Measurements from ENCODE around the gene ACOX3.

DNA sequence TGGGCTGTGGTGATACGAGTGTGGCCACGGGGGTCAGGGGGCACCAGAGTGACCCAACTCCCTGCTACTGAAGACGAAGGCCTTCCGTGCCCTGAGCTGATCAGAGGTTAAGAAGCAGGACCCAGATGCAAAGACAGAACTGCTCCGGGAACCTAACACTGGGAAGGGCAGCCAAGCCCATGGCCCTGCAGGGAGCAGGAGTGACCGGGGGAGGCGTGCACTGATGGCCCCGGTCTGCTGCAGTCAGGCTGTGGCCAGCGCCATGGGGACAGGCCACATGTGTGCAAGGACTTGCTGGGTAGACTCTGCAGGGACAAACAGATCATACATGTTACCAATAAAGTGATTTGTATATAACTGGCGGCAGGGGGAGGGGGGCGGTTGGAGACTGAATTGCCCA lies 74.6 kb downstream of the ACOX3 start:
- no peak for TF ChIP-seq GABPA (IDR thresholded peaks at IDR 0.05 in 1 of 2, conservative IDR thresholded peaks at IDR 0.05 in 1 of 2)
- TF ChIP-seq, protein P1, sequence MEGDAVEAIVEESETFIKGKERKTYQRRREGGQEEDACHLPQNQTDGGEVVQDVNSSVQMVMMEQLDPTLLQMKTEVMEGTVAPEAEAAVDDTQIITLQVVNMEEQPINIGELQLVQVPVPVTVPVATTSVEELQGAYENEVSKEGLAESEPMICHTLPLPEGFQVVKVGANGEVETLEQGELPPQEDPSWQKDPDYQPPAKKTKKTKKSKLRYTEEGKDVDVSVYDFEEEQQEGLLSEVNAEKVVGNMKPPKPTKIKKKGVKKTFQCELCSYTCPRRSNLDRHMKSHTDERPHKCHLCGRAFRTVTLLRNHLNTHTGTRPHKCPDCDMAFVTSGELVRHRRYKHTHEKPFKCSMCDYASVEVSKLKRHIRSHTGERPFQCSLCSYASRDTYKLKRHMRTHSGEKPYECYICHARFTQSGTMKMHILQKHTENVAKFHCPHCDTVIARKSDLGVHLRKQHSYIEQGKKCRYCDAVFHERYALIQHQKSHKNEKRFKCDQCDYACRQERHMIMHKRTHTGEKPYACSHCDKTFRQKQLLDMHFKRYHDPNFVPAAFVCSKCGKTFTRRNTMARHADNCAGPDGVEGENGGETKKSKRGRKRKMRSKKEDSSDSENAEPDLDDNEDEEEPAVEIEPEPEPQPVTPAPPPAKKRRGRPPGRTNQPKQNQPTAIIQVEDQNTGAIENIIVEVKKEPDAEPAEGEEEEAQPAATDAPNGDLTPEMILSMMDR (IDR thresholded peaks at IDR 0.05; ENCODE audit: low read depth, low read length, missing input control): no peak
- TF ChIP-seq, protein P2, sequence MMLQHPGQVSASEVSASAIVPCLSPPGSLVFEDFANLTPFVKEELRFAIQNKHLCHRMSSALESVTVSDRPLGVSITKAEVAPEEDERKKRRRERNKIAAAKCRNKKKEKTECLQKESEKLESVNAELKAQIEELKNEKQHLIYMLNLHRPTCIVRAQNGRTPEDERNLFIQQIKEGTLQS (IDR thresholded peaks at IDR 0.05): no peak

Measured in liver (tissue), 3 donors.